GM12891 (cell line): ENCODE data around the gene EYA2.

Source experiments
- PAX5 ChIP-seq: IDR thresholded peaks from 2 replicates; pipeline ENCODE4 v1.6.1; 2011; ENCODE audit warnings: low read length, moderate library complexity, mild to moderate bottlenecking; ENCODE audit not compliant: insufficient read depth, severe bottlenecking
- POLR2A ChIP-seq: IDR thresholded peaks from 2 replicates; pipeline ENCODE4 v1.6.1; 2011; ENCODE audit warnings: low read depth, low read length, control low read depth
- POLR2AphosphoS5 ChIP-seq: IDR thresholded peaks from 2 replicates; pipeline ENCODE4 v1.6.1; 2011; ENCODE audit warnings: low read depth, low read length, control low read depth
- POU2F2 ChIP-seq: IDR thresholded peaks from 2 replicates; pipeline ENCODE4 v1.6.1; 2011; ENCODE audit warnings: low read depth, mild to moderate bottlenecking, control low read depth, low read length, moderate library complexity
- SPI1 ChIP-seq: IDR thresholded peaks from 2 replicates; pipeline ENCODE4 v1.6.1; 2011; ENCODE audit warnings: low read depth, low read length, control low read depth
- TAF1 ChIP-seq: IDR thresholded peaks from 2 replicates; pipeline ENCODE4 v1.6.1; 2011; ENCODE audit warnings: low read depth, low read length, control low read depth

DNA sequence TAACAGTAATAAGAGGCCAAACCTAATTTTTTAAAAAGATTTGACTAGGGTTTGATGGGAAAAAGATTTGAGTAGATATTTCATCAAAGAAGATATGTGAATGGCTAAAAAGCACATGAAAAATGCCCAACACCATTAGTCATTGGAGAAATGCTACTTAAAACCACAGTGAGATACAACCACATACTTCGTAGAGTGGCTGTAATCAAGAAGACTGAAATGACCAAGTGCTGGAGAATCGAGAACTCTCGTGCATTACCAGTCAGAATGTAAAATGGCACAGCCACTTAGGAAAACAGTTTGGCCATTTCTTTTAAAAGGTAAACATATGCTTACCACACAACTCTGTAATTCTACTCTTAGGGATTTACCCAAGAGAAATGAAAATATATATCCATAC lies 175.5 kb downstream of the EYA2 start:
- TF ChIP-seq POLR2A (no peak), POLR2AphosphoS5 (no peak), TAF1 (no peak), POU2F2 (no peak), SPI1 (no peak), PAX5 (no peak)
